PC-3 (cell line): ENCODE measurements around the gene ALKBH8. TPM values are rescaled to one million over a fixed set of nuclear protein-coding genes. Genes with fewer than 3 reads are reported as not detected.
A peak's percentile ranks its signal among the peaks of the same experiment; 100 is the strongest.

Experiments used
- ATAC-seq: fragments of 200-7000 bp; cut with Tn5 transposase; 2 replicates; pipeline ENCODE4 v1.9.1; 2020; ENCODE audit warnings: mild to moderate bottlenecking, moderate library complexity
- BruUV-seq: library from RNA; stranded (reverse); fragments of 400-500 nt; replicated peaks from 2 replicates; lab custom pipeline; 2021; lab: Mats Ljungman, UMichigan
- CTCF ChIA-PET: fragments of 300-600 bp; sonication (Branson Sonifier 250); formaldehyde crosslinking; loops from one replicate; lab custom pipeline; 2022; ENCODE audit warnings: antibody characterized with exemption; lab: Charles Lee
- POLR2A ChIA-PET: fragments of 300-600 bp; sonication (Branson Sonifier 250); formaldehyde crosslinking; loops from one replicate; lab custom pipeline; 2022; ENCODE audit warnings: antibody characterized with exemption; ENCODE audit not compliant: unreplicated experiment; lab: Charles Lee
- DNase-seq: peaks from one replicate; pipeline ENCODE4 v3.0.0-alpha.2; 2015
- H2AFZ ChIP-seq: fragments of 300-600 bp; sonication (generic); 2 replicates; pipeline ENCODE4 v1.6.0; 2016; ENCODE audit warnings: antibody characterized with exemption, low read length
- H3F3A ChIP-seq: fragments of 300-600 bp; sonication (generic); one replicate; pipeline ENCODE4 v1.6.0; 2017; ENCODE audit warnings: antibody characterized with exemption, low read length, control low read depth, mild to moderate bottlenecking; ENCODE audit not compliant: unreplicated experiment
- H3K27ac ChIP-seq: fragments of 300-600 bp; sonication (generic); 2 replicates; pipeline ENCODE4 v1.5.1; 2016; ENCODE audit warnings: mild to moderate bottlenecking, low read length
- H3K27me3 ChIP-seq: fragments of 300-600 bp; sonication (generic); 2 replicates; pipeline ENCODE4 v1.6.1; 2016; ENCODE audit warnings: low read length, mixed read lengths
- H3K36me3 ChIP-seq: fragments of 300-600 bp; sonication (generic); 2 replicates; pipeline ENCODE4 v1.6.1; 2016; ENCODE audit warnings: low read depth, mixed run types, low read length, mixed read lengths
- H3K4me1 ChIP-seq: fragments of 300-600 bp; sonication (generic); 2 replicates; pipeline ENCODE4 v1.5.1; 2016; ENCODE audit warnings: low read length; ENCODE audit not compliant: insufficient read depth
- H3K4me2 ChIP-seq: fragments of 300-600 bp; sonication (generic); 2 replicates; pipeline ENCODE4 v1.6.0; 2016; ENCODE audit warnings: low read length
- H3K4me3 ChIP-seq: fragments of 300-600 bp; sonication (generic); 2 replicates; pipeline ENCODE4 v1.5.1; 2016; ENCODE audit warnings: mild to moderate bottlenecking, low read length, mixed read lengths
- H3K79me2 ChIP-seq: fragments of 300-600 bp; sonication (generic); 2 replicates; pipeline ENCODE4 v1.6.1; 2017; ENCODE audit warnings: low read length, mixed read lengths
- H3K9ac ChIP-seq: fragments of 300-600 bp; sonication (generic); 2 replicates; pipeline ENCODE4 v1.6.0; 2016; ENCODE audit warnings: mild to moderate bottlenecking, low read length
- H3K9me2 ChIP-seq: fragments of 300-600 bp; sonication (generic); replicated peaks from 2 replicates; pipeline ENCODE4 v1.6.1; 2016; ENCODE audit warnings: mixed run types, low read length, mixed read lengths
- H3K9me3 ChIP-seq: fragments of 300-600 bp; sonication (generic); 2 replicates; pipeline ENCODE4 v1.6.1; 2016; ENCODE audit warnings: low read length, mixed read lengths
- H4K20me1 ChIP-seq: fragments of 300-600 bp; sonication (generic); 2 replicates; pipeline ENCODE4 v1.6.1; 2016; ENCODE audit warnings: low read length, mixed read lengths
- CTCF ChIP-seq: fragments of 300-600 bp; sonication (generic); conservative IDR thresholded peaks from 2 replicates; pipeline ENCODE4 v1.5.1; 2017; ENCODE audit warnings: antibody characterized with exemption, low read depth, mild to moderate bottlenecking, low read length
- EZH2 ChIP-seq: fragments of 300-600 bp; sonication (generic); IDR thresholded peaks from one replicate; pipeline ENCODE4 v1.6.1; 2017; ENCODE audit warnings: antibody characterized with exemption, mild to moderate bottlenecking, low read length; ENCODE audit not compliant: unreplicated experiment
- EZH2phosphoT487 ChIP-seq: fragments of 300-600 bp; sonication (generic); IDR thresholded peaks from 2 replicates; pipeline ENCODE4 v1.6.1; 2018; ENCODE audit warnings: mild to moderate bottlenecking, antibody characterized with exemption, low read length, borderline replicate concordance
- intact Hi-C: fragments of 100-400 bp; cut with micrococcal nuclease; formaldehyde crosslinking; loops from 2 replicates; pipeline ENCODE4 v1.9.0; 2023
- total RNA-seq: library from RNA; depleted of rRNA; stranded (reverse); fragments of >200 nt; gene quantifications from 2 replicates; pipeline ENCODE4 v1.2.3, GENCODE V29; 2014

Gene ALKBH8
- total RNA-seq, 1 experiment from 2014 or later: 14.3 TPM

GRCh38 chr11:107605061-107606006 lies 39.8 kb upstream of the ALKBH8 start:
- DNase-seq: peak; percentile 39
- Histone ChIP-seq H3K4me3 (no peak overlapping the region), H3K4me2 (no peak overlapping the region), H3K9me2 (no peaks in the 10 kb centered on the region), H2AFZ (no peak overlapping the region), H3K36me3 (no peaks in the 10 kb centered on the region), H3F3A (no peaks in the 10 kb centered on the region), H3K27me3 (peaks cover 88% of the 10 kb centered on the region), H3K9ac (no peak overlapping the region), H3K79me2 (no peaks in the 10 kb centered on the region), H4K20me1 (no peaks in the 10 kb centered on the region), H3K9me3 (no peaks in the 10 kb centered on the region), H3K4me1 (no peaks in the 10 kb centered on the region), H3K27ac (no peak overlapping the region)
- POLR2A ChIA-PET: interaction anchor here (0.5 kb wide), 1 partner anchor 1468 kb away, joined by 4 read pairs; no protein-coding TSS in a partner anchor
- peak; percentile 35; the same call in 1 of the 2 replicates for ATAC-seq
- TF ChIP-seq EZH2: no peak
- TF ChIP-seq CTCF: peak; percentile 55; the same call in 1 of the 2 replicates
- BruUV-seq: no TSS peak
- CTCF ChIA-PET: interaction anchor here (0.6 to 1.0 kb wide), 9 partner anchors 21 to 280 kb away, joined by 4 to 10 read pairs (median 6); no protein-coding TSS in a partner anchor
- intact Hi-C loops: loop anchor here (2.0 kb wide), 1 partner anchor 43 kb away; no protein-coding TSS in a partner anchor

- ATAC-seq: peak; percentile 98
- ChIA-PET CTCF (no interaction called here), POLR2A (interaction anchor here (0.6 kb wide), 1 partner anchor 367 kb away, joined by 4 read pairs; no protein-coding TSS in a partner anchor)
- Histone ChIP-seq H4K20me1 (no peaks in the 10 kb centered on the region), H3F3A (no peaks in the 10 kb centered on the region), H3K9ac (no peak overlapping the region), H3K36me3 (no peaks in the 10 kb centered on the region), H3K79me2 (no peaks in the 10 kb centered on the region), H3K4me3 (no peak overlapping the region), H3K4me1 (no peaks in the 10 kb centered on the region), H3K9me3 (no peaks in the 10 kb centered on the region), H3K27me3 (peaks cover 75% of the 10 kb centered on the region), H3K27ac (no peak overlapping the region), H2AFZ (no peak overlapping the region), H3K4me2 (no peak overlapping the region), H3K9me2 (no peaks in the 10 kb centered on the region)
- TF ChIP-seq CTCF (peak; percentile 92), EZH2 (no peak), EZH2phosphoT487 (no peak)
- intact Hi-C loops: no loop called here
- no TSS peak for BruUV-seq
- DNase-seq: peak; percentile 71
Observed at GRCh38 chr11:107598225-107599139, 32.9 kb upstream of the ALKBH8 start.
